AG04450 (cell line): Measurements from ENCODE around the gene PFDN6. TPM values are rescaled to one million over a fixed set of nuclear protein-coding genes. Genes with fewer than 3 reads are reported as not detected.

ENCODE experiments used
- CTCF ChIA-PET: fragments of 300-600, 350-600 bp; formaldehyde crosslinking; extraction: SDS; loops from one replicate; lab custom pipeline; 2022; ENCODE audit warnings: antibody characterized with exemption, inconsistent platforms; lab: Charles Lee
- POLR2A ChIA-PET: fragments of 350-600 bp; formaldehyde crosslinking; extraction: SDS; loops from one replicate; lab custom pipeline; 2021; ENCODE audit warnings: antibody characterized with exemption, inconsistent platforms; lab: Yijun Ruan, JAX
- DNase-seq: peaks from one replicate; pipeline ENCODE4 v3.0.0-alpha.2; 2011; ENCODE audit warnings: low read depth, low spot score
- H3K27ac ChIP-seq: one replicate; pipeline ENCODE4 v1.5.1; 2012; ENCODE audit warnings: low read depth, low read length, control low read depth
- H3K27me3 ChIP-seq: one replicate; pipeline ENCODE4 v1.6.0; 2012; ENCODE audit warnings: low read length; ENCODE audit not compliant: control insufficient read depth, insufficient read depth
- H3K4me3 ChIP-seq: 2 replicates; pipeline ENCODE4 v1.5.1; 2011; ENCODE audit warnings: mild to moderate bottlenecking, low read depth, low read length, control low read depth
- H3K9me3 ChIP-seq: 2 replicates; pipeline ENCODE4 v1.5.1; 2012; ENCODE audit warnings: low read length; ENCODE audit not compliant: control insufficient read depth, insufficient read depth
- CTCF ChIP-seq: IDR thresholded peaks from 2 replicates; pipeline ENCODE4 v1.5.1; 2011; ENCODE audit warnings: low read depth, low read length, control low read depth, inconsistent platforms
- polyA plus RNA-seq: library from polyadenylated mRNA; depleted of rRNA; stranded (reverse); fragments of >200 nt; gene quantifications from 2 replicates; pipeline ENCODE4 v1.2.3, GENCODE V29; 2011

The PFDN6 gene
- polyA plus RNA-seq, 1 experiment, result 64.6 TPM

GRCh38 chr6:33276864-33277662, 12.3 kb upstream of the PFDN6 start, which contains the start of gene B3GALT4:
TSS of gene B3GALT4 (plus strand) at chr6:33277123. CDS start at chr6:33277420, 297 bp downstream.
- ChIA-PET CTCF (interaction anchor here (1.2 to 2.0 kb wide), 3 partner anchors 12 to 130 kb away, joined by 4 to 8 read pairs (median 4); partner anchors contain the start of gene WDR46), POLR2A (interaction anchor here (0.6 to 3.2 kb wide), 11 partner anchors 11 to 306 kb away, joined by 3 to 18 read pairs (median 7); partner anchors contain the start of genes PFDN6, RGL2, RING1 and WDR46)
- Histone ChIP-seq H3K9me3 (no peaks in the 10 kb centered on the region), H3K4me3 (peak within 1 kb of the TSS; percentile 50), H3K27ac (peak within 1 kb of the TSS; percentile 68), H3K27me3 (no peaks in the 10 kb centered on the region)
- TF ChIP-seq CTCF, result peak; percentile 45
- no peak for DNase-seq

- Histone ChIP-seq H3K9me3 (no peaks in the 10 kb centered on the region), H3K4me3 (peak overlapping the region; percentile 50), H3K27ac (peak overlapping the region; percentile 68), H3K27me3 (no peaks in the 10 kb centered on the region)
- TF ChIP-seq CTCF, result no peak
- ChIA-PET CTCF (interaction anchor here (0.5 to 2.0 kb wide), 4 partner anchors 11 to 129 kb away, joined by 3 to 8 read pairs (median 4); partner anchors contain the start of gene WDR46), POLR2A (interaction anchor here (0.5 to 3.2 kb wide), 13 partner anchors 11 to 1603 kb away, joined by 3 to 18 read pairs (median 7); partner anchors contain the start of genes PFDN6, RGL2, RING1 and WDR46)
- no peak for DNase-seq
These were observed 11.6 kb upstream of the PFDN6 start for GRCh38 chr6:33277663-33278391.

GRCh38 chr6:33278392-33278741, 11.0 kb upstream of the PFDN6 start:
- H3K4me3 ChIP-seq, result no peak overlapping the region
- POLR2A ChIA-PET, result interaction anchor here (0.5 to 3.2 kb wide), 3 partner anchors 11 to 1604 kb away, joined by 3 to 15 read pairs (median 13); partner anchors contain the start of genes PFDN6 and WDR46
- no peaks in the 10 kb centered on the region for H3K27me3 ChIP-seq
- no peak for DNase-seq
- CTCF ChIA-PET, result interaction anchor here (0.5 to 2.0 kb wide), 2 partner anchors 67 to 119 kb away, joined by 3 to 8 read pairs; no protein-coding TSS in a partner anchor
- H3K9me3 ChIP-seq, result no peaks in the 10 kb centered on the region
- no peak overlapping the region for H3K27ac ChIP-seq
- TF ChIP-seq CTCF, result no peak

- no peak for DNase-seq
- no peak for TF ChIP-seq CTCF
- no peak overlapping the region for H3K4me3 ChIP-seq
- no peaks in the 10 kb centered on the region for H3K27me3 ChIP-seq
- ChIA-PET CTCF (interaction anchor here (0.5 to 2.0 kb wide), 4 partner anchors 11 to 118 kb away, joined by 3 to 11 read pairs (median 6); partner anchors contain the start of genes PFDN6 and WDR46), POLR2A (interaction anchor here (0.5 to 2.3 kb wide), 2 partner anchors 10 to 1604 kb away, joined by 3 to 13 read pairs; partner anchors contain the start of genes PFDN6 and WDR46)
- H3K9me3 ChIP-seq, result no peaks in the 10 kb centered on the region
- H3K27ac ChIP-seq, result no peak overlapping the region
These were observed 10.6 kb upstream of the PFDN6 start for GRCh38 chr6:33278810-33279209.
